Stimulated activated naive CD8-positive, alpha-beta T cell treated with anti-CD3 and anti-CD28 coated beads, Interleukin-15, Interleukin-2, amounts not matched to agents 100 U/mL and 50 U/mL, for 24 hours (primary cell): ENCODE data around the gene MRM2.

Experiments used
- ATAC-seq: fragments of 150-1000 bp; cut with Tn5 transposase; one replicate; pipeline ENCODE4 v1.10.0; 2021
- DNase-seq: peaks from one replicate; pipeline ENCODE4 v3.0.0; 2021

The MRM2 gene

DNA sequence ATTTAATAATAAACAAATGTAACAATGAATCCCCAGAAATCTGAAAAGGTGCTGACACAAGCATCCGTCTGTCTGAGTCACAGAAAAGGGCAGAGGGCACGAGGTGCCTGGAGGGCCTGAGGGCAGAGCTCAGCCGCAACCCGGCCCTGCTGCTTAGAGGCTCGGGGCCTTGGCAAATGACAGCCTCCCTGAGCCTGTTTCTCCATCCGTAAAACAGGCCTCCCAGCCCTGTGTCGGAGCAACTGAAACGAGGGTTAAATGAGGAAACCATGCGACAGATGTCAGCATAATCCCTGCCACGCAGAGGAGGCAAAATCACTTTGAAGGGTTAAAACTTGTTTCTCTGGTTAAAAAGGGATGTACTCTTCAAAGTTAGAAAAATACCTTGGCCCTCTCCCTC lies 24.9 kb upstream of the MRM2 start:
- ATAC-seq, result no peak
- DNase-seq, result no peak

DNA sequence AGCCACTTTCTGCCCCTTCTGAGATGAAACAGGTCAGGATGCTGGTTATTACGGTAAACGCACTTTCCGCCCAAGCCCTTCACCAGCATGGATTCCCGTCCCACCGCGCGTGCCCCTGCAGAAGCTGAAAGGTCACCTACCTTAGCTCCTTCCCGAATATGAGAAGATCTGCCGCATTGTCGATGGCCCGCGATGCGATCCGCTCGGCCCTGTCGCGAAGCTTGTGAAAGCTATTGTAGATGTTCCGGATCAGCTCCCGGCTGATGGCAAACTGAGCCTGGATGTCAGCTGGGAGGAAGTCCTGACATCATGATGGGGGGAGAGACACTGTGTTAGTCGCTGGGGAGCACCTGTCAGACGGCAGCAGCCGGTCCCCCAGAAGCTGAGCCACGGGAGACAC lies 22.2 kb upstream of the MRM2 start:
- DNase-seq (no peak), ATAC-seq (no peak)

DNA sequence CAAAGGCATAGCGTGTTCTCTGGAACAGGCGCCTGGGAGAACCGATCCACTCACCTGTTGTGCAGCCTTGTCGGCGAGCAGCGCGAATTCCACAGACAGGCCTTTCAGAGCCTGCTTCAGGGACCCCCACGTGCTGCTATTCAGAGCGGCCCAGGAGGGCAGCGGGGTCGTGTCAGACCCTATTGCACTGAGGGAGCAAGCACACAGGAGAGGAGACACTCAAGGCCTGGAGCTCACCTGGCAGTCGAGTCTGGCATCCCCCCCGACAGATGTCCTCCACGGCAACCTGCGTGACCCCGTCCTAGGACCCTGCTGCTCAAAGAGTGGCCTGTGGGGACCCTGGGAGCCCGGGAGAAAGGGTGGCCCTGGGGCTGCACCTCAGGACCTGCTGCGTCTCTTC lies 21.2 kb upstream of the MRM2 start:
- ATAC-seq (no peak), DNase-seq (no peak)

DNA sequence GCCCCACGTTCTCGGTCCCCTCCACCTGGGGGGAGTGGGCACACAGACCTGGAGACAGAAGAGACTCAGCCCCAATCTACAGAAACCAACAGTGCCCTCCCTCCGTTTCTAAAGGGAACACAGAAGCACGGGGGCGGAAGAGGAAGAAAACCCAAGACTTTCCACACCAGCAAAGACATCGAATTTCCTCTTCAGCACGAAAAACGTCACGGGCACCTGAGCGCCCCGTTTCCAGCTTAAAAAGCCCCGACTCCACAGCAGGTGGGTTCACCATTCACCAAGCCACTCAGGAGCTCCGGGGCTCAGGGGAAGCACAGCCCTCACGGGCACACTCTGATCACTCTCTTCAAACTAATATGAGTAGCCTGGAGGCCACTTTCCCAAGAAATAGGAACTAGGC lies 19.6 kb upstream of the MRM2 start:
- DNase-seq, result peak; percentile 36
- peak; percentile 52 for ATAC-seq

DNA sequence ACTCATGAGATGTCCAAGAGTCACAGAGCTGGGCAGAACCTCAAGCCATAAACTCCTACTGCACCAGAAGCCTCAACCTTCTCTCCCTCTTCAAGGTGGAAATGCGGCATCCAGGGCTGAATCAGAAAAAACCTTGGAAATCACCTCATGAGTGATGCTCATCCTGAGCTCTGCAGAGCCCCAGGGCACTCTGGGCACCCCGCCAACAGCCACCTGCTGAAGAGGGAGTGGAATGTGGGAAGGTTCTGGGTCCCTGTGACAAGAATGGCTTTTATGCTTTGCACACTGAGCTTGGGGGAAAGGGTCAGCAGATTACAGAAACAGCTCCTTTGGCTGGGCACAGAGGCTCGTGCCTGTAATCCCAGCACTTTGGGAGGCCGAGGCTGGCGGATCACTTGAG lies 18.8 kb upstream of the MRM2 start:
- ATAC-seq (no peak), DNase-seq (no peak)

DNA sequence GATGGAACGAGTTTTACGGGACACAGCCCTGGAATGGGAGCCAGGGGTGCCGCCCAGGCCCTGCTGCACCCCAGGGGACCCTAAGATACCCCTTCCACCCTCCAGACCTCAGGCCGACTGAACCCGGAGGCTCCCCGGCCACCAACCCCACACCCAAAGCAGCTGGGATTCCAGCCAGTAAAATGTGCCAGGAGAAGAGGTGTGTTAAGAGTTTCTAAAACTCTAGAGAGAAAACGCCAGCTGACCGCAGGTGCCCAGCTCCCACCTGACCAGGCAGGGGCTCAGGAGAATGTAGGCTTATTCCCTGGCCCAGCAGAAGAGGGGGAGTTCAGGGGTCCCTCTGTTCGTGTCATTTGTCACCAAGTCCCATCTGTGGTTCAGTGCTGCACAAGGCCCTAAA lies 17.5 kb upstream of the MRM2 start:
- ATAC-seq, result no peak
- no peak for DNase-seq

DNA sequence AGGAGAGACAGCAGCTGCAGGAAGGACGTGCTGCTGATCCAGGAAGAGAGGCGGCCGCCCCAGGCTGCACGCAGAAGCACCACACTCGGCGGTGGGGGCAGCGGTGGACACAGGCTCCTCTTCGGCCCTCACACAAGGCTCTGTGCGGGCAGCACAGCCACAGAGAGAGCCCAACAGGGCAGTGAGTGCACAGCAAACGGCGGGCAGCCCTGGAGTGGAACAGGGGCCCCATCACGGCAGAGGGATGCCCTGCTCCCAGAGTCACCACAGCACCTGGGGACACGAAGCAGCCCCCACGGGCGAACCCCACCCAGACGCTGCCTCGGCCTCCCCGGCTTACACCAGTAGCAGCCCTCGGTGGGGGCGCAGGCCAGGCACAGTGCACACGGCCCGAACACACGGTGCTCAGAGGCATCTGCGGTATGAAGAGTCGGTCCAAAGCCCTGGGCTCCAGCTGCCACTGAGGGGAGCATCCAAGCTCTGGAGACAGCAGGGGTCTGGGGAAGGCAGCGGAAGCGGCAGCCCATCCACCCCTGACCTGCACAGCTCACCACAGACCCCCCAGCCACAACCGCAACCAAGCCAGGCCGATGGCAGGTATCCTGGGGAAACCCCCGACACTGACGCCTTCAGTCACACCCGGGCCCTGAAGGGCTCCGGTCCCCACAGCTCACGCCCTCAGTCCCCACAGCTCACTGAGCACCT lies 16.8 kb upstream of the MRM2 start:
- DNase-seq (no peak), ATAC-seq (no peak)

DNA sequence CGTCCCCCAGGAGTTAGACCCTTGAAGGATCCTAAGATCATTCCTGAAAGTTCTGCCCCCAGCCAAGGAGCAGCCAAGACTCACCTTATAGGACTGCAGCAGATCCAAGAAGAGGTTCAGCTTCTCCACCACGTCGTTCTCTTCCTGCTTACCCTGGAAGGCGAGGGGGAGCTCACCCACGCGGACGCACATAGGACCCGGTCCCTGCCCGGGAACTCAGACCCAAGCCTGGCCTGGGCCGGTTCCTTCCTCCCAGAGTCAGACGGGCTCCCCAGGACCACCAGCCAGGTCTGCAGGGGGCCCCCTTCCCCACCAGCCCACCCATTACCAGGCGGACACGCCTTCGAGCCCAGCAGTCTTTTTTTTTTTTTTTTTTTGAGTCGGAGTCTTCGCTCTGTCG lies 15.6 kb upstream of the MRM2 start:
- no peak for ATAC-seq
- no peak for DNase-seq

DNA sequence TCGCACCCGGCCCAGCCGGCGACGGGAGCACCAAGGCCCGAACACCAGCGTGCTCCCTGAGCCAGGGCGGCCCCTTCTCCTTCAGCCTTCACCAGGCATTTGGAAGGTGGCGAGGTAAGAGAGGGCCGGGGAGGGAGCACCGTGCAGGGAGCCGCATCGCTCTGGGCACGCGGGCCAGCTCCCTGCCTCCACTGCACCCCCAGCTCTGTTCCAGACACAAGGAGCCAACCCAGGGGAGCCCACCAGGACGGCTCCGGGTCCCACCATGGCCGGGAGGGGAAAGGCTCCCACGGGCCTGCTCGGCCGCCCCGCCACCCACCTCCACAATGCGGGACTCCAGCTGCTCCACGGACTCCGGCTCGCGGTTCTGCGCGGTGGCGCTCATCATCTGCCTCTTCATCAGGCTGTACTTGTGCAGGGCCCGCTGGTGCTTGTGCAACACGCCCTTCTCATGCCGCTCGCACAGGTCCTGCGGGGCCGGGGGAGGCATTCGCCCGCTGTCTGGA lies 15.1 kb upstream of the MRM2 start:
- DNase-seq (no peak), ATAC-seq (no peak)

DNA sequence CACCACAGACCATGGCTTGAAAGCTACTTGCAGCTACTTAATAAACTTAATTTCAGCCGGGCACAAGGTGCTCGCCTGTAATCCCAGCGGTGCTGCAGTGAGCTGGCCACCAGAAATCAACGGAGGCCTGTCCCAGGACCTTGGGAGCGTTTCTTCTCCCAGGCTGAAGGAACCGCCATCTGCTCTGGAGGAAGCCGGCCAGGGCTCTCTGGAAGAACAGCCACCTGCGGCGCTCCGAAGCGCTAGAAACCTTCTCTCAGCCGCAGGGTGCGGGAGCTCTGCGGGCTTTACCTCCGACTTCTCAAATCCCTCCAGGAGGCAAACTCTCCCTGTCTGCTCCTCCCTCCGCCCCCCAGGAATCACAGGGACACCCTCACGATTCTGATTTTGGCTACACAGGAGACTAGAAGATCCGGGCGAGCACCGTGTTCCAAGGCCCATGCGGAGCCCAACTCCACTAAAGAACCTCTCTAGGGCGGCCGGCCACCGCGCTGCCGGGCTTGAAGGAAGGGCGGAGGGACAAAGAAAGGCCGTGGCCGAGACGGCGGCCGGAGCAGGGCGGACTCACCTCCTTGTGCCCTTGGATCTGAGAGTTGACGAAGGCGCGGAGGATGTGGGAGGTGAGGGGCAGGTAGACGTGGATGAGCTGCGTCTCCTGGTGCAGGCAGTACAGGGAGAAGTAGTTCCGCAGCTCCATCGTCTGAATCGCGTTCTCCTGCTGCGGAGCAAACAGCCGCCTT lies 14.5 kb upstream of the MRM2 start:
- DNase-seq (no peak), ATAC-seq (no peak)

DNA sequence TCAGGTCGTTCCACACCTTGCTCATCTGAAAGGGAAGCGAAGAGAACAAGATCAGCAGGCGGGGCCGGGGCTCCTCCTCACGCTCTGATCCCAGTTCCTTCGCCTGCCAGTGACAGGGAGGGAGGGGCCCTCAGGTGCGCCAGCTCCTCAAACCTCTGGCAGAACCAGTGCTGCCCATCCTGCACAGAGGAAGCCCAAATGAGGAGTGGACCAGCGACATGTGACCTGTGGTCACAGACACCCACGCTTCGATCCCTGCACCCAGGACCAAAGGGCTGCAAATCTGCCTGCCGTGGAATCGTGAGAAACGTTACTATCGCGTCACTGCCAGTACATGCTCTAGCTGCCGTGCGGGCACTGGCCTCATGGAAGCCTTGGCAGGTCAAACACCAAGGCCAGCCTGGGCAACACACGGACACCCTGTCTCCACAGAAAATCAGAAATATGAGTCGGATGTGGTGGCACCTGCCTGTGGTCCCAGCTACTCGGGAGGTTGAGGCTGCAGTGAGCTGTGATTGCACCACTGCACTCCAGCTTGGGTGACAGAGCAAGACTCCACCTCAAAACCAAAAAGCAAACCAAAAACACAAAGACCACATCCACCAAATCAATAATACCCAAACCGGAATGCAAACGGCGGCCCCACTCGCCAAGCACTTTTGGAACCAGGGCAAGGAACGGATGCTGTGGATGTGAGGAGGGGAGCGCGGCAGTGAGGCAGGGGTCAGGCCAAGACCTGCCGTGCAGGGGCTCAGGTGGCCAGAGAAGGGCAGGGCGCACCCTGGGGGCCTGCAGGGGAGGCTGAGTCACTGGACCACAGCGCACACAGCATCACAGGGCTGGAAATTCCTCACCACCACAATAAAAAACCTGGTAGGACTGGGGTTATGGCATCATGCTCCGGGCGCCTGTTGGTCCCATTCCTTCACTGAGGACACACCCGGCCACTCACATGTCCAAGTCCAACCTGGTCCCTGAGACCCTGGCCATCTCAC lies 13.4 kb upstream of the MRM2 start:
- DNase-seq, result no peak
- ATAC-seq, result peak; percentile 19

DNA sequence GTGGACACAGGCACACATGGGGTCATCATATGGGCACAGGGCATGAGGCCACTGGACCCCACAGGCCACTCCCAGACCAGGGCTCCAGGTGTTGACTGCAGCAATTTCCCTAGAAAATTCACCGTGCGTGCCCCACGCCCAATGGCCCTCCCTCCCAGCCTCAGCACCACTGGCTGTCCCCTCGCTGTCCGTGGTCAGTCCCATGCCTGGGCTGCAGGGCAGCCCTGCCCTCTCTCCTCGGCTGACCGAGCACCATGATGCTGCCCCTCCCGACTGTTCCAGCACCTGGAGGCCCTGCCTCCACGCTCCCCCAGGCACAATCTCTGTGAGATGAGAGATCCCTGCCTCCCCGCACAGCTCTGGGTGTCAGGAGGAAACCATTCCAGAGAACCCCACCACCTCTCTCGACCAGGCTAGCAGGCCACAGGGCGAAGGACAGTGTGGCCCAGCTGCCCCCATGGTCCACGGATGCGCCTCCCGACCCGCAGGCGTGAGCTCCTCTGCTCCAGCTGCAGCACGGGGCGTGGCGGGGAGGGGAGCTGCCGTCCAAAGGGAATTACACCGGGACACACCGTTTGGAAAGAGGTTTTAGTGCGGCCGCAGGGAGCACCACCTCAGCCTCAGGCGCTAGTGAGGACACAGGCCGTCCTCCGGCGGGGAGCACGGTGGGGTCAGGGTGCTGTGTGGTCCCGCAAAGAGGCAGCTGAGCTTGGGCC lies 12.6 kb upstream of the MRM2 start:
- ATAC-seq, result no peak
- no peak for DNase-seq

DNA sequence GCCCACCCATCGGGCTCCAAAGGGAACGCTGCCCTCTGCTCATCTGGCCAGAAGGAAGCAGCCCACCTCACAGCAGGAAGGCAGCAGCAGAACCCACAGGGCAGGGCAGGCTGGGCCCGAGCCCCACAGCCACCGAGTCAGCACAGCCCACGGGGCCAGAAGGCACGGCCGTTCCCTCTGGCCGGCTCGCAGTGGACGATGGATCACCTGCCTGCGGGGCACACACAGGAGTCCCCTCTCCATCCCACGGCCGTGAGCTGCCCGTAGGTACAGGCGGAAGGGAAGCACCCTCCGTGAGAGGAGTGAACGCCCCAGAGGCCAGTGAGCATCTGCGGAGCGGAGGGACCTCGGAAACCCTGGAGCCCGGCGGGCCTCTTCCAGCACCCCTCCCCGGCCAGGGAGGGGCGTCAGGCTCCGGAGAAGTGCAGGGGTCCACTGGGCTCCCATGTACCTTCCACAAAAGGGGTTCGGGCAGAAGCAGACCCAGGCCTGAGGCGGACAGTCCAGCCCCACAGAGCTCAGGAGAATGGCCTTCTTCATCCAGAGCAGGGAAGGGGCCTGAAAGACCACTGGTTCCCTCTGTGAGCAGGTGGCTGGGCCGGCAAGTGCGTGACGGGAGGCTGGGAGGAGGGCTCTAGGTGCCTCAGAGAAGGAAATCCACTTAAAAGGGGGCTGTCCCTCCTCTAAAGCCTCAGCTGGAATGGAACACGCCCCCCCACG lies 11.7 kb upstream of the MRM2 start:
- ATAC-seq (no peak), DNase-seq (no peak)

DNA sequence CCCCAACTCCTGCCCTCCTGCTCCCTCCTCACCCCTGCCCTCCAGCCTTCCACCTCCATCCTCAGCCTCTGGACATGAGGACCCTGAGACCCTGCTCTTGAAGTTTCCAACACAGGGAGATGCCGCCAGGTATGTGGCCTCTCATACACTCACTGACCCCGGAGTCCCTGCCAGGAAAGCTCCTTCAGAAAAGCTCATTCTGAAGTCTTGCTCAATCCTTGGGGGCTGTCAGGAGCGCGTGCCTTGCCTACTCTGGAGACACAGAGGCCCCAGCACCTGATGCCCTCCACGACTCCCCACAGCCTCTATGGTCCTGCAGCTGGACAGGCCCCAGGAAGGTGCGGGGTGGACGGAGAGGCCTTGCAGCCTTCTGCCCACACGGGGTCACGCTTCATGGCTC lies 11.0 kb upstream of the MRM2 start:
- no peak for DNase-seq

DNA sequence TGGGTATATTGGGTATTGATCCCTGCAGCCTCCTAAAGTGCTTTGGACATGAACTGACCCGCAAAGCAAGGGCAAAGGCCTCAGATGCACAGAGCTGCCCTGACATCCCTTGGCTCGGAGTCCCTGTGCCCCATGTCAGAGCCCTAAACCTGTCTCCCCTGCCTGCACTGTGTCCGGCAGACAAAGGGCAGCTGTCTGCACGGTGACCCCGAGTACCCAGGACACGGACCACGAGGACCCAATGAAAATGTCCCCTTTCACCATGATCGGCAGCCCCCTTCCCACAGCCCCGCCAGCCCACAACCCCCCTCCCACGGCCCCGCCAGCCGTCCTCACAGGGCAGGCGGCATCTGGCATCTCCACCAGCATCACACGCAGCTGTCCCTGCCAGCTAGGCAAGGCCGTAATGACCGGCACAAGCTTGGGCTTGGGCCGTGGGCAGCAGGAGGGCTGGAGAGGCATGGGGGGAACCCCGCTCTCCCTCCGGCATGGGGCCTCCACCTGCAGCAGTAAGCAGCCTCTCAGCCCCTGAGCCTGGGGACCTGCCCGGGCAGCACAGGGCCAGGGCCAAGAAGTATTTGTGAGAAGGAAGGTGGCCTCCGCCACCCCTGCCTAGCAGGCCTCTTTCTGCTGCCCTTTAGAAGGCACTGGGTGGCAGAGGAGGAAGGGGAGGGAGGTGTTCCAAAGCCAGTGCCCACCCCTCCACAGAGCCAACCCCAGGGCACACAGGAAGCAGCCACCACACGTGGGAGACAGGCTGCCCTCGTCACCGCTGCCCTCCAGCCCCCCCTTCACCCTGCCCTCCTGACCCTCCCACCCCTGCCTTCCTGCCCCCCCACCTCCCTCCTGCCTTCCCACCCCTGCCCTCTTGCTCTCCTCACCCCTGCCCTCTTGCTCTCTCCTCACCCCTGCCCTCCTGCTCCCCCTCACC lies 10.1 kb upstream of the MRM2 start:
- DNase-seq (peak; percentile 35), ATAC-seq (peak; percentile 20)

More for the DNA sequence above, 11.0 kb upstream of the MRM2 start:
- no peak for ATAC-seq

DNA sequence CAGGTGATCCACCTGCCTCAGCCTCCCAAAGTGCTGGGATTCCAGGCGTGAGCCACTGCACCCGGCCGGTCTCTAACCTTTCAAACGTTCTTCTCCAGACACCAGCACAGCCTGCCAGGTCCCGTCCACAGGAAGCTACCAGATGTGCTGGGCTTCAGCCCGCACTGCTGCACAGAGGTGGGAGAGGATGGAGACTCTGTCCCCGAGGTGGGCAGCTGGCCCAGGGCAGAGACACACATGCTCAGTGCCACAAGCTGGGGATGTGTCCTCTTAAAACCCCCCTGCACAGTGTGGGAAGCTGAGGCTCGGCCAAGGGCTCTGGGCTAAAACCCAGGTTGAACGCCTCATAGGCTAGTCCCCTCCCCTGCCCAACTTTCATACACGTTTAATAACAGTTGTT lies 9.4 kb upstream of the MRM2 start:
- ATAC-seq (no peak), DNase-seq (no peak)

DNA sequence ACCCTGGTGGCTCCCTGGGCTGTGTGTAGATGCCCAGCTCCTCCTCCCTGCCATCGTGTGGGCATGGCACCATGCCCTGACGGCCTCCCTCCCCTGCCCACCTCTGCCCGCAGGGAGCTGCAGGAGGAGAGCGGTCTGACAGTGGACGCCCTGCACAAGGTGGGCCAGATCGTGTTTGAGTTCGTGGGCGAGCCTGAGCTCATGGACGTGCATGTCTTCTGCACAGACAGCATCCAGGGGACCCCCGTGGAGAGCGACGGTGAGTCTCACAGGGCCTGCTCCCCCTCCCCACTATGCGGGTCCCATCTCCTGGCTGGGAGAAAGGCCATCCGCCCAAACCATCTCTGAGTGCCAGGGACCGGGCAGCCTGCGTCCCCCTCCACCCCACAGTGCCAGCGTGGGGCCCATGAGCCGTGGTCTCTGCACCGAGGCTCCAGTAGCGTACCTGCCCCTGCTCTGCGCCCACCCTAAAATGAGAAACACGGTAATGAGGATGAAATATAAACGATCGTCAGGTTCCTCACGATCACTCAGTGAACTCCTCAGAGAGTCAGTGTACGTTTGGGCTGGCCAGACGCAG lies 7.8 kb upstream of the MRM2 start:
- DNase-seq, result no peak
- no peak for ATAC-seq

DNA sequence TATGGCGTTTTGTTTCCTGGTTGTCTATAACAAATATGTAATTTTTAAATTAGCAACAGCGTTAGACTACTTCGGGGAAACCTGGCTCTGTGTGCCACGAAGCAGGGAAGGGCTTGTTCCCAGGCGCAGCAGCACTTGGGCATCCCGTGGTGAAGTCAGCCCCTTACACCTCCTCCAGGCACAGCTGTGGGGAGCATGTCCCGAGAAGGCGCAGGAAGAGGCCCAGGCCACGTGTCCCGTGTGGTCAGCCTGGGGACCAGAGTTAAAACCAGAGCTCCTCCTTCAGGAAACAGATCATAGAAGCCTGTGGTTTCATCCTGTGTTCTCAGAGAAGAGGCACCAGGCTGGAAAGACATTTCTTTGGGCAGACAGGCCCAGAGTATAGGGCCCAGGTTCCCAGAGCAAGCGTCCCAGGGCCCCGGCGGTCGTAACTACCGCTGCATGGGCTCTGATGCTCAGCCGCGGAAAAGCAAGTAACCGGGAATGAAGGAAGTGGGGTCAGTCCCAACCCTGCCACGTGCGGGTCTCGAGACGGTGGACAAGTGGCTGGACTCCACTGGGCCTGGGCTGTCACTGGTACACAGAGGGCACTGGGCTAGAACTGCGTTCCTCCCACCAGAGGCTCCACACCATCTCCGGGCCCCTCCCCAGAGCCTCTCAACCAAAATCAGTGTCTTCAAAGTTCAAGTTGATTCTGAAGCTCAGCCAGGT lies 7.1 kb upstream of the MRM2 start:
- DNase-seq (peak; percentile 44), ATAC-seq (peak; percentile 54)
